ENCODE data around the gene SUPT3H. TPM values are rescaled to one million over a fixed set of nuclear protein-coding genes. Genes with fewer than 3 reads are reported as not detected.
"Not testable (repeated sequence)": the region's sequence is repeated elsewhere in the genome, so short reads cannot be mapped to it uniquely, and the experiment has no call there.

Gene SUPT3H
- total and polyA plus RNA-seq, 2 experiments from 2014 or later: 12.4 to 19.4 TPM

DNA sequence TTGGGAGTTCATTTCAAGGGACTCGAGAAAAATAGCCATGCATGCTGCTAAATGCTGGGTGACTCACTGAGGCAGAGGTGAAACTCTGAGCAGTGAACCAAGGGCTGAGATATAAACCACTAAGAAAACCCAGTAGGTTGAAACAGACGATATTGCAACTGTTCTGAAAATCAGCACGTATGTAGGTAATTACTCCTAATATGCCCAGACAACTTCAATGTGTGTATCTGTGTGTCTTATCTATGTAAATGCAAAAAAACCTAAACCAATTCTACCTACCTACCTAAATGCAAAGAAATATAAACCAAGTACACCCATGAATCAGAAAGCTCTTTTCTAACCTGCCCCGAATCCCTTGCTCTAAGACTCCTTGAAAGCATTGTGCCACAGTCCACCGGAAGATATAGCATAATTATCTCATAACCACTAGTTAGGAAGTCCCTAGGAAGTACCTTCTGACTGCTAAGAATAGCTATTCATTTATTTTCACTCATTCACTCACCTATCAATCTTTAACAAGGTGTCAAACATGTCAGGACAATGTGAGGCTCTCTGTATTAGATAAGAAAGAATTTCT, 508.3 kb downstream of the SUPT3H start:
- no peak overlapping the region for H3K4me3 ChIP-seq
- no peaks in the 10 kb centered on the region for H3K36me3 ChIP-seq
- H3K9me3 ChIP-seq (ENCODE audit: low read depth): no peaks in the 10 kb centered on the region
- no peak for DNase-seq (ENCODE audit: low read depth in 1 of 2, low spot score in 1 of 2)
- peaks cover 4% of the 10 kb centered on the region for H3K4me1 ChIP-seq (ENCODE audit: low read depth)
- TF ChIP-seq, protein P1, sequence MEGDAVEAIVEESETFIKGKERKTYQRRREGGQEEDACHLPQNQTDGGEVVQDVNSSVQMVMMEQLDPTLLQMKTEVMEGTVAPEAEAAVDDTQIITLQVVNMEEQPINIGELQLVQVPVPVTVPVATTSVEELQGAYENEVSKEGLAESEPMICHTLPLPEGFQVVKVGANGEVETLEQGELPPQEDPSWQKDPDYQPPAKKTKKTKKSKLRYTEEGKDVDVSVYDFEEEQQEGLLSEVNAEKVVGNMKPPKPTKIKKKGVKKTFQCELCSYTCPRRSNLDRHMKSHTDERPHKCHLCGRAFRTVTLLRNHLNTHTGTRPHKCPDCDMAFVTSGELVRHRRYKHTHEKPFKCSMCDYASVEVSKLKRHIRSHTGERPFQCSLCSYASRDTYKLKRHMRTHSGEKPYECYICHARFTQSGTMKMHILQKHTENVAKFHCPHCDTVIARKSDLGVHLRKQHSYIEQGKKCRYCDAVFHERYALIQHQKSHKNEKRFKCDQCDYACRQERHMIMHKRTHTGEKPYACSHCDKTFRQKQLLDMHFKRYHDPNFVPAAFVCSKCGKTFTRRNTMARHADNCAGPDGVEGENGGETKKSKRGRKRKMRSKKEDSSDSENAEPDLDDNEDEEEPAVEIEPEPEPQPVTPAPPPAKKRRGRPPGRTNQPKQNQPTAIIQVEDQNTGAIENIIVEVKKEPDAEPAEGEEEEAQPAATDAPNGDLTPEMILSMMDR (IDR thresholded peaks at IDR 0.05; ENCODE audit: low read depth, low read length): no peak
- H3K27me3 ChIP-seq: no peaks in the 10 kb centered on the region
- no peak overlapping the region for H3K27ac ChIP-seq

DNA sequence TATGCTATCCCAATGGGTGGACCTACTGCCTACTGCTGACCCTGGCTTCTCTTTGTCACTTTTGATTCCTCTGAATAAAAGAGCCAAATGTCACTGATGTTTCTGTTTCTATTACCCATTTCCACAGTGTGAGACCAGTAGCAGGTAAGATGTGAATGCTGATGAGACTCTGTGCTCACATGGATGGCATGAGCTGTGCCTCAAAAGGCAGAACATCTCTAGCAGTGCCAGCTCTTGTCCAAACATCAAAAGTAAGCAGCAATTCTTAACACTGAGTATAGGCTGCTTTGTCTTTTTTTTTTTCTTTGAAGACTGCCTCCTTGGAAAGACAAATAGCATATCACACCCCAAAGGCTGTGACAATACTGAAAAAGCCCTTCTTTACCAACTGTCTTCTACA, 508.8 kb downstream of the SUPT3H start:
- H3K4me1 ChIP-seq (ENCODE audit: low read depth): peaks cover 4% of the 10 kb centered on the region
- no peak overlapping the region for H3K4me3 ChIP-seq
- no peaks in the 10 kb centered on the region for H3K9me3 ChIP-seq (ENCODE audit: low read depth)
- TF ChIP-seq, protein P1 (IDR thresholded peaks at IDR 0.05; ENCODE audit: low read depth, low read length): no peak
- H3K27ac ChIP-seq: no peak overlapping the region
- H3K36me3 ChIP-seq: no peaks in the 10 kb centered on the region
- no peak for DNase-seq (ENCODE audit: low read depth in 1 of 2, low spot score in 1 of 2)
- no peaks in the 10 kb centered on the region for H3K27me3 ChIP-seq

DNA sequence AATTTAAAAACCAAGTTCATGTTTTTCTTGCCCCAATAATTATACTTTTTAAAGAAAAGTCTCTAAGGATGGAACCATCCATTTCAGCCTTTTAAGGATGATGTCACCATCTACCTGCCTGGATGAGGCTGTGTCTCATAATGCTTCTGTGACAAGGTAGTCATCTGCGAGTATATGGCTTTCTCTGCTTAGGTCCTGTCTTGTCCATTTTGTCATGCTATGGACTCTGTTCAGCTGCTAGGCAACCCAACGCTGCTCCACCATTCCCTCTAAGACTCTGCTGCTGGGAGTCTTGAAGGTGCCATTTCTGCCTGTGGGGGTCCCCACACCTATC, 509.4 kb downstream of the SUPT3H start:
- DNase-seq (ENCODE audit: low read depth in 1 of 2, low spot score in 1 of 2): no peak
- TF ChIP-seq, protein P1 (IDR thresholded peaks at IDR 0.05; ENCODE audit: low read depth, low read length): no peak
- H3K4me3 ChIP-seq: no peak overlapping the region
- peaks cover 4% of the 10 kb centered on the region for H3K4me1 ChIP-seq (ENCODE audit: low read depth)
- H3K27ac ChIP-seq: no peak overlapping the region
- no peaks in the 10 kb centered on the region for H3K36me3 ChIP-seq
- no peaks in the 10 kb centered on the region for H3K9me3 ChIP-seq (ENCODE audit: low read depth)
- H3K27me3 ChIP-seq: no peaks in the 10 kb centered on the region

DNA sequence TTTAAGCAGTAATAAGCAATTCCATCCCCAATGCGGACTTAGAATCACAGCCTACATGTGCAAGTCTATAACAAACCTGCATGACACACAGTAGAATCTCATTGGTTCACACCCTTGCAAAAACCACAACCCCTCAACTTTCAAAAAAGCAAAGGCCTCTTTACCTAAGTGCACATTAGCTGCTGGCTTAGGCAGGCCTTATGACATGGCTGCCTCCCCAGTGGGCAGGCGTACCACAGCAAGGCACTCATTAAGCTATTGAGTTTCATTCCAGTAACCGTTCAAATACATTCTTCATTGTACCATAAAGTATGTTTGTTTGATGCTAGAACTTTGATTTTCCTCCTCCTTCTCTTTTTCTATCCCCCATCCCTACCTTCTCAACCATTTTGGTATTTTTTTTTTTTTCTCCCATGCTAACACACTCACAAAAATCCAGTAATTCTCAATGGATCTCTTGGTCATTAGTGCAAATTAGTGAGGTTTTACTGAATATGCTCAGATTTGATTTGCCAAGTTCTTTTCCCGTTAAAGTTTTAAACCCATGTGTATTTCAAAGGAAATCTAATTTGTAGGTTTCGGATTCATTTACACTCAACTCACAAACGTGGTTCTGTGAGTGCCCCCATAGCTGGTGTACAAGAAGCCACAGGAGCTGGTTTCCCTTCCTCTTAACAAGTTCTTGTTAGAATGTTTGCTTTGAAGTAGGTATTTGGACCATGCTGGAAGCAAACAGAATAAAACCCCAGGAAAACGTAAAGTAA, 510.0 kb downstream of the SUPT3H start:
- TF ChIP-seq, protein P1 (IDR thresholded peaks at IDR 0.05; ENCODE audit: low read depth, low read length): no peak
- H3K4me3 ChIP-seq: no peak overlapping the region
- no peaks in the 10 kb centered on the region for H3K36me3 ChIP-seq
- peaks cover 4% of the 10 kb centered on the region for H3K4me1 ChIP-seq (ENCODE audit: low read depth)
- no peak for DNase-seq (ENCODE audit: low read depth in 1 of 2, low spot score in 1 of 2)
- no peaks in the 10 kb centered on the region for H3K9me3 ChIP-seq (ENCODE audit: low read depth)
- H3K27ac ChIP-seq: no peak overlapping the region
- no peaks in the 10 kb centered on the region for H3K27me3 ChIP-seq

DNA sequence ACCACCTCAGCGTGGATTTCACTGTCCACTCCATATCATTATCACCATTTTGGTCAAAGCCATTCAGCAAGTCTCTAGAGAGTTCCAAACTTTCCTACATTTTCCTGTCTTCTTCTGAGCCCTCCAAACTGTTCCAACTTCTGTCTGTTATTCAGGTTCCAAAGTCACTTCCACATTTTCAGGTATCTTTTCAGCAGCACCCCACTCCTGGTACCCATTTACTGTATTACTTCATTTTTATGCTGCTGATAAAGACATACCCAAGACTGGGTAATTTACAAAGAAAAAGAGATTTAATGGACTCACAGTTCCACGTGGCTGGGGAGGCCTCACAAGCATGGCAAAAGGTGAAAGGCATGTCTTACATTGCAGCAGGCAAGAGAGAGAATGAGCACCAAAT, 512.5 kb downstream of the SUPT3H start:
- not testable (repeated sequence) for H3K9me3 ChIP-seq (ENCODE audit: low read depth); H3K27me3 ChIP-seq; DNase-seq (ENCODE audit: low read depth in 1 of 2, low spot score in 1 of 2); H3K27ac ChIP-seq; H3K4me1 ChIP-seq (ENCODE audit: low read depth); H3K4me3 ChIP-seq; H3K36me3 ChIP-seq

DNA sequence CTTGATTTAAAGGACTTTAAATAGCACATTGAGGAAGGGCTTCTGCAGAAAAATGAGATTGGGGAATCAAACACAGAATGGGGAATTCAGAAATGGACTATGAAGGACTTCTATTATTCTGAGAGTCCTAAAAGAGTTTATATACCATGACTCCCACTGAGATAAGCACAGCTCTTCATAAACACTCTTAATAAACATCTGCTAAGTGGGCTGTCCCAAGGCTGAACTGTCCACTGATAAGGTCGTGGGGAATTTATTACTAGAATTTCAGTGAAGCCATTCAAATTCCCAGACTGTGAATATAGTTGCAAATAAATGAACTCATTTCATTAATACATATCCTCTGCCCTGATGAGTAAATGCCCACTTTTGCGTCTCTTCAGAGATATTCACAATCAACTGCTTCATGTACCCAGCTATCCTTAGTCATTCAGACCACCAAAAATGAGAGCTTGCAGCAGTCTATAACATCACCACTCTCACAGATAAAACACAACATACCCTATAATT, 517.8 kb downstream of the SUPT3H start:
- no peak for DNase-seq (ENCODE audit: low read depth in 1 of 2, low spot score in 1 of 2)
- TF ChIP-seq, protein P1 (IDR thresholded peaks at IDR 0.05; ENCODE audit: low read depth, low read length): no peak
- H3K36me3 ChIP-seq: no peaks in the 10 kb centered on the region
- H3K27me3 ChIP-seq: no peaks in the 10 kb centered on the region
- peaks cover 35% of the 10 kb centered on the region for H3K4me1 ChIP-seq (ENCODE audit: low read depth)
- no peaks in the 10 kb centered on the region for H3K9me3 ChIP-seq (ENCODE audit: low read depth)
- no peak overlapping the region for H3K4me3 ChIP-seq
- no peak overlapping the region for H3K27ac ChIP-seq
